Choroid plexus epithelial cell (primary cell): ENCODE results near the gene C14orf132.

Experiments
- DNase-seq: peaks from one replicate; pipeline ENCODE4 v3.0.0-alpha.2; 2010; ENCODE audit warnings: low read depth
- H3K4me3 ChIP-seq: 2 replicates; pipeline ENCODE4 v1.5.1; 2011; ENCODE audit warnings: low read depth, mild to moderate bottlenecking, control low read depth, low read length, moderate library complexity
- TF ChIP-seq, protein P1 (sequence below): conservative IDR thresholded peaks from 2 replicates; pipeline ENCODE4 v1.5.1; 2011; ENCODE audit warnings: low read depth, mild to moderate bottlenecking, control low read depth, inconsistent platforms, low read length, moderate library complexity

Gene C14orf132

DNA sequence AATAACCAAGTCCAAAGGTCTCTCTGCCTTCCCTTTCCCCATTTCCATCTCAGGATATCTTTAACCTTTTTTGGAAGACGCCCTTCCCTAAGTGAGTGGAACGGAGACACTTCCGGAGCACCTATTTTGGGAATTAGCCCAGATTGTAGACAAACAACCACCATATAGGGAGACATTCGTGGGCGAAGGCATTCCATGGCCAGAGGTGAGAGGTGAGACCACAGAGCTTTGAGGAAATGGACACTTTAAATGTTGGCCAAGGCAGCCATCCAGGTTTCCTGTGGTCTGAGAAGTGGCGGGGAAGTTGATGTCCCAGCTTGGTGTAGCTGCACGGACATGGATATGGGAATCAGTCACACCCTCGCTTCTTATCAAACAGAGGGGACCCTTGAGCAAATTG, 96.1 kb downstream of the C14orf132 start:
- peak; percentile 61 for DNase-seq
- TF ChIP-seq, protein P1, sequence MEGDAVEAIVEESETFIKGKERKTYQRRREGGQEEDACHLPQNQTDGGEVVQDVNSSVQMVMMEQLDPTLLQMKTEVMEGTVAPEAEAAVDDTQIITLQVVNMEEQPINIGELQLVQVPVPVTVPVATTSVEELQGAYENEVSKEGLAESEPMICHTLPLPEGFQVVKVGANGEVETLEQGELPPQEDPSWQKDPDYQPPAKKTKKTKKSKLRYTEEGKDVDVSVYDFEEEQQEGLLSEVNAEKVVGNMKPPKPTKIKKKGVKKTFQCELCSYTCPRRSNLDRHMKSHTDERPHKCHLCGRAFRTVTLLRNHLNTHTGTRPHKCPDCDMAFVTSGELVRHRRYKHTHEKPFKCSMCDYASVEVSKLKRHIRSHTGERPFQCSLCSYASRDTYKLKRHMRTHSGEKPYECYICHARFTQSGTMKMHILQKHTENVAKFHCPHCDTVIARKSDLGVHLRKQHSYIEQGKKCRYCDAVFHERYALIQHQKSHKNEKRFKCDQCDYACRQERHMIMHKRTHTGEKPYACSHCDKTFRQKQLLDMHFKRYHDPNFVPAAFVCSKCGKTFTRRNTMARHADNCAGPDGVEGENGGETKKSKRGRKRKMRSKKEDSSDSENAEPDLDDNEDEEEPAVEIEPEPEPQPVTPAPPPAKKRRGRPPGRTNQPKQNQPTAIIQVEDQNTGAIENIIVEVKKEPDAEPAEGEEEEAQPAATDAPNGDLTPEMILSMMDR: no peak

DNA sequence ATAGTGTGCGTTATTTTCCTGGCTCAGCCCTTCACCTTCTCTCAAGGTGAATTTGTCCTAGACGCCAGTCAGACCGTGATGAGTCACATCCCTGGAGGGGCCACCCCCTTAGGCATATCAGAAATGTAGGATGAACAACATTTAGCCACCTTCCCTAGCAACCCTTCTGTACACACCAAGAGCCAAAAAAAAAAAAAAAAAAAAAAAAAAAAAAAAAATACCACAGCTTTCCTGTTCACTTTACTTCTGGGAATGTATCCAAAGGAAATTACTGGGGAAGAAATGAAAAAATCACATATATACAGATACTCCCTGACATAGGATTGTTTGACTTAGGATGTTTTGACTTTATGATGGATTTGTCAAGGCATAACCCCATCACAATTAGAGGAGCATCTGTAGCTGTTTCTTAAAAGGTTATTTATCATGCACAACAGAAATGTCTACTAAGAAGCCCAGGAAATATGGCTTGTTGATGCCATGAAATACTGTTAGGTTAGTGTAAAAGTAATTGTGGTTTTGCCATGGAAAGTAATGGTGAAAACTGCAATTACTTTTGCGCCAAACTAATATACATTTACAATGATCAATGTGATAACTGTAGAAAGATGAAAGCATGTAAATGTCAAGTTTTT, 97.3 kb downstream of the C14orf132 start:
- peak; percentile 85 for DNase-seq

More for the DNA sequence above, 96.1 kb downstream of the C14orf132 start:
- H3K4me3 ChIP-seq: no peak overlapping the region

DNA sequence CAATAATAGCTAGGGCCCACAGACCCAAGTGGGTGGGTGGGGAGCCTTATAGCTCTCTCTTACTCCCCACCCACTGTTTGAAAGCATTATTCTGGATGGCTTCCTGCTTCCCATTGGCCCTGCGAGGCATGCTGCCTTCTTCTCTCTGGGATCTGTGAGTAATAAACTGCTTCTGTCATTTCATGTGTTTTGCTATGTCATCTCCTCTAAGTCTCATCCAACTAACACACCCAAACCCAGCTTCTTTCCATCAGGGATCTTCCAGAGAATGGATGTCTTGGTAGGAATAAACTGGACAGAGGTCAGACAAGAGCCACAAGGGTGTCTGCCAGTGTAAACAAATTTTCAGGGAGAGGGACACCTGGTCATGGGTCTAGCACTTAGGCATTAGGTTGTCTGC, 99.1 kb downstream of the C14orf132 start:
- no peak overlapping the region for H3K4me3 ChIP-seq
- no peak for DNase-seq
- TF ChIP-seq, protein P1: no peak

More for the DNA sequence above, 97.3 kb downstream of the C14orf132 start:
- TF ChIP-seq, protein P1: no peak
- no peak overlapping the region for H3K4me3 ChIP-seq

DNA sequence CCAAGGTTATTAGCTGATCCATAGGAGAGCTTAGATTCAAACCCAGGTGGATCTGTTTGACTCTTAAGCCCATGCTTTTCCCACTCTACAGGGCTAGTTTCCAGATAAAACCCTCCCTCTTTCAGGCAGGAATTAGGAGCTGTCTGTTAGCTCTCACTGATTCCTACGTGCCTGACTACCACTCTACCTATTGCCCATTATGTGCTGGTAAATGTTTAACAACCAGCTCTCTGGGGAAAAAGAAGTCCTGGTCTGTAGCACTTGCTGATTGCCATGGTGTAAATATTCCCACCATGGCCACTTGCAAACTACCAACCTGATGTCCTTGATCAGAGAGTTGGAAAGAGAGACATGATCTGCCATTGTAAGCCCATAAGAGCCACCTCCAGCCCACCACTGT, 100.0 kb downstream of the C14orf132 start:
- TF ChIP-seq, protein P1: no peak
- no peak overlapping the region for H3K4me3 ChIP-seq
- no peak for DNase-seq

DNA sequence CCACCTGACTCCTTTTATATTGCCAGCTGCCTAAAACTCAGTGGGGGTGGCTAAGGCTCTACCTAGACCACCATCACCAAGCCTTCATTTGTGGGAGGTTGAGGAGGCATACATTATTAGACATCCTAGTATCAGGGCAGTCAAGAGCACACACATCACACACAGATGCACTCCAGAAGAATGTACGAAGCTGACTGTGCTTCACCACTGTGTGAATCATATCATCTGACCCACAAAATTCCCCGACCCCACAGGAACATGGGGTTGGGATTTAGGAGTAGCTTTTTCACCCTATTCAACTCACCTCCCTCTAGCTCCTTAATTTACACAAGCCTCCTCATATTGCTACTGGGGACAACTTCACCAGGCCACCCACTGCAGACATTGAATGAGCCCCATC, 100.7 kb downstream of the C14orf132 start:
- DNase-seq: no peak
- TF ChIP-seq, protein P1: no peak
- no peak overlapping the region for H3K4me3 ChIP-seq

DNA sequence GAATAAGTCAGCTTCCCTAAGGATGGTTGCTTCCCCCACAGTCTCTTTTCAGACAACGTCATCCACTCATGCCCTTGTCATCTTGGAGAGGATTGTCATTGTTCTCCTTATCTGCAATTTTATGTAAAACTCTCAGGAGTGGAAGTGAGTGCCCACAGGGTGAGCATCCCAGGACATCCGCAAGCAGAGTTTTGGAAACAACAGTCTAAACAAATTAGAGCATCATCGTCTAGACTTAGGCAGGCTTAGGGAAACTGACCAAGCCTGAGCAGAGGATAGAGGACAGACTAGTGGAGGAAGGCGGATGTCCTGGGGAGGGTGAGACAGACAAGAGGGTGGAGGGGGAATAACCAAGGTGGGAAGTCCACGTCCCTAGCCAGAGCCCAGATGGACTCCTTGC, 101.8 kb downstream of the C14orf132 start:
- no peak overlapping the region for H3K4me3 ChIP-seq
- TF ChIP-seq, protein P1: no peak
- no peak for DNase-seq
